ENCODE results near the gene IGFBP5.

DNA sequence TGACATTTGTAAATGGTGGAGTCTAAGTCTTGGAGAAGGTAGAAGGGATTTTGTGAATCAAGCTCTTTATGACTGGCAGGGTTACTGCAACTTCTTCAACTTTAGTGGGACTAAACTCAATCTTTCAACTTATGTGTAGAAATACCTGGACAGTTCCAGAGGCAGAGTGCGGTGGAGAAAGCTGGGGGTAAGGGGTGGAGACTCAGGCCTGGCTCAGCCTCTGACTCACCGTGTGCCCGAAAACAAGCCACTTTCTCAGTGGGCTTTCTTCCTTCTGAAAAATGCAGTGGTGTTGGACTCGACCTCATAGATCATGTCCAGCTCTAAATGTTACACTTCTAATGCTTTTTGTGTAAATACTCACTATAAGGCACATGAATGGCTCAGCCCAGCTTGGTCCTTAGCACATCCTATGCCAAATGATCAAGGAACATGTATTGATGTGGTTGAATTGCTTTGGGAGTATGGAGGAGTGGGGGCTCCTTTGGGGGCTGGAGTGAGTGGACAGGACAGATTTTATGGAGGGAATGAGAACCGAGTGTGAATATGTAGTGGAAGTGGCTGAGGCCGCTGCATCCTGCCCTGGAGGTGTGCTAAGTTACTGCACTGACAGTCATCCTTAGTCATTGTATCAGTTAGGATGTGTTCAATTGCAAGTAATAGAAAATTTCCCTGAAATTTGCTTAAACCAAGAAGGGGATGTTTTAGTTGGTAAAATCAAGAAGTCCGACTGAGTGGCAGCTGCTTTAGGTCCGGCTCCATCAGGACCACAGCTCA, 32.2 kb upstream of the IGFBP5 start:
- TF ChIP-seq, protein P1, sequence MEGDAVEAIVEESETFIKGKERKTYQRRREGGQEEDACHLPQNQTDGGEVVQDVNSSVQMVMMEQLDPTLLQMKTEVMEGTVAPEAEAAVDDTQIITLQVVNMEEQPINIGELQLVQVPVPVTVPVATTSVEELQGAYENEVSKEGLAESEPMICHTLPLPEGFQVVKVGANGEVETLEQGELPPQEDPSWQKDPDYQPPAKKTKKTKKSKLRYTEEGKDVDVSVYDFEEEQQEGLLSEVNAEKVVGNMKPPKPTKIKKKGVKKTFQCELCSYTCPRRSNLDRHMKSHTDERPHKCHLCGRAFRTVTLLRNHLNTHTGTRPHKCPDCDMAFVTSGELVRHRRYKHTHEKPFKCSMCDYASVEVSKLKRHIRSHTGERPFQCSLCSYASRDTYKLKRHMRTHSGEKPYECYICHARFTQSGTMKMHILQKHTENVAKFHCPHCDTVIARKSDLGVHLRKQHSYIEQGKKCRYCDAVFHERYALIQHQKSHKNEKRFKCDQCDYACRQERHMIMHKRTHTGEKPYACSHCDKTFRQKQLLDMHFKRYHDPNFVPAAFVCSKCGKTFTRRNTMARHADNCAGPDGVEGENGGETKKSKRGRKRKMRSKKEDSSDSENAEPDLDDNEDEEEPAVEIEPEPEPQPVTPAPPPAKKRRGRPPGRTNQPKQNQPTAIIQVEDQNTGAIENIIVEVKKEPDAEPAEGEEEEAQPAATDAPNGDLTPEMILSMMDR (IDR thresholded peaks at IDR 0.05; ENCODE audit: insufficient read depth, low read length, poor library complexity, severe bottlenecking): no peak
- TF ChIP-seq EZH2phosphoT487 (conservative IDR thresholded peaks at IDR 0.05; ENCODE audit: low read length): no peak
